GM12878 (cell line): ENCODE measurements around the gene HMGXB4. TPM values are rescaled to one million over a fixed set of nuclear protein-coding genes. Genes with fewer than 3 reads are reported as not detected.

Experiments used
- ATAC-seq: fragments of 200-7000 bp; cut with Tn5 transposase; 3 replicates; pipeline ENCODE4 v1.9.1; 2020; ENCODE audit warnings: mild to moderate bottlenecking, moderate library complexity
- BruUV-seq: library from RNA; stranded (reverse); fragments of 400-500 nt; replicated peaks from 2 replicates; lab custom pipeline; 2021; lab: Mats Ljungman, UMichigan
- CTCF ChIA-PET: fragments of 300-600 bp; sonication (Branson Sonifier 250); formaldehyde crosslinking; extraction: SDS; loops from one replicate; lab custom pipeline; 2021; ENCODE audit warnings: inconsistent platforms; lab: Yijun Ruan, JAX
- POLR2A ChIA-PET: fragments of 350-600 bp; formaldehyde crosslinking; extraction: SDS; loops from one replicate; lab custom pipeline; 2021; ENCODE audit warnings: inconsistent platforms; lab: Charles Lee
- RAD21 ChIA-PET: fragments of 300-600 bp; sonication (Branson Sonifier 250); formaldehyde crosslinking; loops from one replicate; lab custom pipeline; 2023; ENCODE audit warnings: antibody characterized with exemption; ENCODE audit not compliant: unreplicated experiment; lab: Charles Lee
- SMC1A ChIA-PET: fragments of 300-600 bp; sonication (Branson Sonifier 250); formaldehyde crosslinking; loops from one replicate; lab custom pipeline; 2023; ENCODE audit not compliant: unreplicated experiment, uncharacterized antibody; lab: Charles Lee
- DNase-seq: peaks from one replicate; pipeline ENCODE4 v3.0.0-alpha.2; 2011; ENCODE audit warnings: low read depth, low spot score
- FAIRE-seq: peaks from 3 replicates; lab custom pipeline; 2011; peaks lifted over from hg19 to GRCh38; lab: Jason Lieb, UNC
- H2AFZ ChIP-seq: 2 replicates; pipeline ENCODE4 v1.6.0; 2011; ENCODE audit warnings: low read depth, low read length, control low read depth; ENCODE audit not compliant: control insufficient read depth
- H3K27ac ChIP-seq: 2 replicates; pipeline ENCODE4 v1.5.1; 2011; ENCODE audit warnings: control low read depth; ENCODE audit not compliant: control insufficient read depth, insufficient read depth
- H3K27me3 ChIP-seq, 2 experiments: replicated peaks in 1 of 2; 2 replicates each; pipeline versions ENCODE4 v1.6.0 to v1.6.1; 2011; ENCODE audit warnings: low read length in 1 of 2; ENCODE audit not compliant: control insufficient read depth in 2 of 2, insufficient read depth in 2 of 2
- H3K36me3 ChIP-seq, 2 experiments: 2 replicates each; pipeline ENCODE4 v1.5.1; 2011; ENCODE audit warnings: low read length in 1 of 2; ENCODE audit not compliant: control insufficient read depth in 2 of 2, insufficient read depth in 2 of 2
- H3K4me1 ChIP-seq: 2 replicates; pipeline ENCODE4 v1.6.1; 2011; ENCODE audit warnings: mild to moderate bottlenecking, low read length, moderate library complexity, mixed read lengths; ENCODE audit not compliant: control insufficient read depth, insufficient read depth
- H3K4me2 ChIP-seq: 2 replicates; pipeline ENCODE4 v1.6.0; 2011; ENCODE audit warnings: control low read depth; ENCODE audit not compliant: control insufficient read depth, insufficient read depth
- H3K4me3 ChIP-seq: fragments of 200-600 bp; sonication (generic); 2 replicates; pipeline ENCODE4 v1.5.1; 2016
- H3K79me2 ChIP-seq: 2 replicates; pipeline ENCODE4 v1.6.0; 2011; ENCODE audit warnings: low read length; ENCODE audit not compliant: control insufficient read depth, insufficient read depth
- H3K9ac ChIP-seq: 2 replicates; pipeline ENCODE4 v1.8.0; 2011; ENCODE audit warnings: low read length, control low read depth, mixed read lengths; ENCODE audit not compliant: control insufficient read depth, insufficient read depth
- H3K9me3 ChIP-seq: replicated peaks from 3 replicates; pipeline ENCODE4 v1.5.1; 2011; ENCODE audit warnings: mild to moderate bottlenecking, low read length; ENCODE audit not compliant: control insufficient read depth, insufficient read depth
- H4K20me1 ChIP-seq: 2 replicates; pipeline ENCODE4 v1.6.0; 2011; ENCODE audit not compliant: control insufficient read depth, insufficient read depth
- BHLHE40 ChIP-seq, 2 experiments: fragments of 450-650 bp in 1 of 2; IDR thresholded peaks; 2 replicates each; pipeline ENCODE4 v1.6.1; 2011 to 2017; ENCODE audit warnings: low read depth in 2 of 2, borderline replicate concordance in 1 of 2, improper control_type of control experiment in 1 of 2, low read length in 1 of 2, mild to moderate bottlenecking in 1 of 2
- CHD1 ChIP-seq: IDR thresholded peaks from 2 replicates; pipeline ENCODE4 v1.6.1; 2012; ENCODE audit warnings: low read depth, low read length, improper control_type of control experiment
- CHD4 ChIP-seq: fragments of 200-600 bp; sonication (generic); IDR thresholded peaks from 2 replicates; pipeline ENCODE4 v1.6.1; 2016; ENCODE audit warnings: mild to moderate bottlenecking
- DPF2 ChIP-seq: fragments of 450-650 bp; IDR thresholded peaks from 2 replicates; pipeline ENCODE4 v1.6.1; 2017; ENCODE audit warnings: mild to moderate bottlenecking
- ESRRA ChIP-seq: IDR thresholded peaks from 2 replicates; pipeline ENCODE4 v1.6.1; 2012; ENCODE audit warnings: mild to moderate bottlenecking, low read length, improper control_type of control experiment
- GATAD2B ChIP-seq: fragments of 450-650 bp; conservative IDR thresholded peaks from 2 replicates; pipeline ENCODE4 v1.6.1; 2017; ENCODE audit warnings: low read depth, mild to moderate bottlenecking, moderate library complexity
- NFIC ChIP-seq: IDR thresholded peaks from 2 replicates; pipeline ENCODE4 v1.6.1; 2012; ENCODE audit warnings: low read depth, mild to moderate bottlenecking, inconsistent platforms, low read length, moderate library complexity
- SPI1 ChIP-seq: IDR thresholded peaks from 2 replicates; pipeline ENCODE4 v1.6.1; 2011; ENCODE audit warnings: low read depth, mild to moderate bottlenecking, low read length, moderate library complexity, borderline replicate concordance; ENCODE audit not compliant: insufficient read depth
- TCF12 ChIP-seq: IDR thresholded peaks from 2 replicates; pipeline ENCODE4 v1.6.1; 2011; ENCODE audit warnings: low read depth, mild to moderate bottlenecking, low read length
- TCF3 ChIP-seq: IDR thresholded peaks from 2 replicates; pipeline ENCODE4 v1.6.1; 2012; ENCODE audit warnings: low read depth, mild to moderate bottlenecking, low read length, borderline replicate concordance; ENCODE audit not compliant: insufficient read depth
- ZZZ3 ChIP-seq: IDR thresholded peaks from 2 replicates; pipeline ENCODE4 v1.6.1; 2011; ENCODE audit warnings: low read depth; ENCODE audit not compliant: control insufficient read depth, insufficient read length
- whole genome bisulfite sequencing: methylation state at CpG from one replicate; pipeline ENCODE4 v1.1.6; 2016; ENCODE audit warnings: low lambda C conversion rate; ENCODE audit not compliant: insufficient replicate concordance, insufficient coverage; ENCODE audit errors: missing lambda C conversion rate; 5-methylcytosine and 5-hydroxymethylcytosine counted together
- in situ Hi-C: fragments of 300-500 bp; cut with MboI; formaldehyde crosslinking; loops from 9 replicates; pipeline ENCODE4 v1.14.3; 2018; ENCODE audit warnings: mixed read lengths
- intact Hi-C: fragments of 100-400 bp; cut with micrococcal nuclease; formaldehyde crosslinking; loops from one replicate; pipeline ENCODE4 v1.14.2; 2022; ENCODE audit not compliant: unreplicated experiment
- polyA plus RNA-seq, 11 experiments: library from polyadenylated mRNA; depleted of rRNA in 4 of 11; unstranded in 6 of 11; stranded (reverse) in 5 of 11; fragments of >200 nt; fragmentation: Nextera tagmentation in 4 of 11; fragmentation: Illumina TruSeq in 1 of 11; extraction: Ambion mirVana in 4 of 11; extraction: Trizol in 1 of 11; gene quantifications; 1 replicate in 1 of 11; 2 replicates in 10 of 11; pipeline versions ENCODE4 v1.2.1 to v1.2.3, GENCODE V29; 2011 to 2016; ENCODE audit warnings: inconsistent platforms in 2 of 11, missing spikeins in 2 of 11, low read depth in 1 of 11
- total RNA-seq, 4 experiments: library from RNA; depleted of rRNA in 3 of 4; stranded (reverse); fragments of >200 nt in 3 of 4; fragmentation: Illumina TruSeq in 1 of 4; extraction: Trizol in 1 of 4; gene quantifications; 2 replicates each; pipeline versions ENCODE4 v1.2.1 to v1.2.3, GENCODE V29; 2013 to 2021
- TF ChIP-seq, protein P1 (sequence below): IDR thresholded peaks from 2 replicates; pipeline ENCODE4 v1.6.1; 2011; ENCODE audit warnings: borderline replicate concordance, low read depth, mild to moderate bottlenecking, moderate library complexity, mixed read lengths, low read length; ENCODE audit not compliant: insufficient read depth; ENCODE audit errors: extremely low read length
- TF ChIP-seq, protein P2 (sequence below): IDR thresholded peaks from 2 replicates; pipeline ENCODE4 v1.6.1; 2012; ENCODE audit warnings: low read length, inconsistent platforms

The HMGXB4 gene
- total and polyA plus RNA-seq, 10 of the 15 experiments (the other 5 are each of a cell fraction or from before 2014, with no cell fraction given), result 15.5 to 44.5 (median 24.9) TPM

GRCh38 chr22:35333220-35333619 lies 75.9 kb downstream of the HMGXB4 start:
- Histone ChIP-seq H3K4me1 (peaks cover 9% of the 10 kb centered on the region), H3K27me3 (no peaks in the 10 kb centered on the region), H3K9me3 (no peaks in the 10 kb centered on the region), H3K27ac (no peak overlapping the region), H3K9ac (no peak overlapping the region), H3K4me2 (no peak overlapping the region), H4K20me1 (no peaks in the 10 kb centered on the region), H2AFZ (no peak overlapping the region), H3K36me3 (peaks cover 0 to 28% of the 10 kb centered on the region in 2 experiments; a peak in 2 of 4 replicates), H3K79me2 (no peaks in the 10 kb centered on the region), H3K4me3 (no peak overlapping the region)
- TF ChIP-seq CHD4 (no peak), ESRRA (no peak), NFIC (no peak)
- WGBS, result 64% methylated on average over 7 of the region's 7 CpGs
- FAIRE-seq (no peak), ATAC-seq (no peak), DNase-seq (no peak)
- in situ Hi-C loops (no loop called here), intact Hi-C loops (no loop called here)
- ChIA-PET RAD21 (interaction anchor here (1.6 kb wide), 1 partner anchor 27 kb away, joined by 6 read pairs; no protein-coding TSS in a partner anchor), CTCF (interaction anchor here (1.5 to 1.6 kb wide), 2 partner anchors 27 to 249 kb away, joined by 4 to 5 read pairs; no protein-coding TSS in a partner anchor), POLR2A (interaction anchor here (1.6 kb wide), 1 partner anchor 27 kb away, joined by 5 read pairs; no protein-coding TSS in a partner anchor), SMC1A (interaction anchor here (0.7 to 2.1 kb wide), 3 partner anchors 18 to 102 kb away, joined by 3 to 6 read pairs (median 3); no protein-coding TSS in a partner anchor)
- no TSS peak for BruUV-seq

GRCh38 chr22:35334004-35334403 lies 76.7 kb downstream of the HMGXB4 start:
- H3K36me3 ChIP-seq, result peaks cover 0 to 25% of the 10 kb centered on the region in 2 experiments; a peak in 2 of 4 replicates

More at GRCh38 chr22:35334004-35334403, 76.7 kb downstream of the HMGXB4 start:
- in situ Hi-C loops (no loop called here), intact Hi-C loops (no loop called here)
- peak; percentile 73 for ATAC-seq
- no peaks in the 10 kb centered on the region for H3K27me3 ChIP-seq
- no peak overlapping the region for H3K9ac ChIP-seq
- POLR2A ChIA-PET, result interaction anchor here (1.6 kb wide), 1 partner anchor 28 kb away, joined by 5 read pairs; no protein-coding TSS in a partner anchor
- H3K4me3 ChIP-seq, result no peak overlapping the region
- WGBS, result 16% methylated on average over 9 of the region's 9 CpGs
- H3K79me2 ChIP-seq, result no peaks in the 10 kb centered on the region
- H2AFZ ChIP-seq, result no peak overlapping the region
- CTCF ChIA-PET, result interaction anchor here (0.6 to 1.6 kb wide), 5 partner anchors 27 to 303 kb away, joined by 3 to 7 read pairs (median 4); no protein-coding TSS in a partner anchor
- SMC1A ChIA-PET, result interaction anchor here (0.8 to 2.1 kb wide), 6 partner anchors 17 to 102 kb away, joined by 3 to 6 read pairs (median 3); partner anchors contain the start of gene TOM1
- no peaks in the 10 kb centered on the region for H3K9me3 ChIP-seq
- FAIRE-seq, result no peak
- RAD21 ChIA-PET, result interaction anchor here (0.7 to 1.6 kb wide), 4 partner anchors 17 to 76 kb away, joined by 3 to 6 read pairs (median 4); partner anchors contain the start of gene TOM1
- TF ChIP-seq TCF3 (0 out of 2 replicates have a peak, but pooled peaks have one; percentile 61), GATAD2B (0 out of 2 replicates have a peak, but pooled peaks have one; percentile 49), DPF2 (peak; percentile 42; the same call in 1 of the 2 replicates), TCF12 (peak; percentile 77), CHD1 (no peak), BHLHE40 (IDR thresholded peaks at IDR 0.05; ENCODE audit: borderline replicate concordance in 1 of 2, low read depth in 2 of 2, low read length in 1 of 2) (peak; percentile 67 to 86), SPI1 (peak; percentile 59; the same call in 1 of the 2 replicates), ZZZ3 (no peak)
- TF ChIP-seq, protein P1, sequence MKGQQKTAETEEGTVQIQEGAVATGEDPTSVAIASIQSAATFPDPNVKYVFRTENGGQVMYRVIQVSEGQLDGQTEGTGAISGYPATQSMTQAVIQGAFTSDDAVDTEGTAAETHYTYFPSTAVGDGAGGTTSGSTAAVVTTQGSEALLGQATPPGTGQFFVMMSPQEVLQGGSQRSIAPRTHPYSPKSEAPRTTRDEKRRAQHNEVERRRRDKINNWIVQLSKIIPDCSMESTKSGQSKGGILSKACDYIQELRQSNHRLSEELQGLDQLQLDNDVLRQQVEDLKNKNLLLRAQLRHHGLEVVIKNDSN, result peak; percentile 3
- TF ChIP-seq, protein P2, sequence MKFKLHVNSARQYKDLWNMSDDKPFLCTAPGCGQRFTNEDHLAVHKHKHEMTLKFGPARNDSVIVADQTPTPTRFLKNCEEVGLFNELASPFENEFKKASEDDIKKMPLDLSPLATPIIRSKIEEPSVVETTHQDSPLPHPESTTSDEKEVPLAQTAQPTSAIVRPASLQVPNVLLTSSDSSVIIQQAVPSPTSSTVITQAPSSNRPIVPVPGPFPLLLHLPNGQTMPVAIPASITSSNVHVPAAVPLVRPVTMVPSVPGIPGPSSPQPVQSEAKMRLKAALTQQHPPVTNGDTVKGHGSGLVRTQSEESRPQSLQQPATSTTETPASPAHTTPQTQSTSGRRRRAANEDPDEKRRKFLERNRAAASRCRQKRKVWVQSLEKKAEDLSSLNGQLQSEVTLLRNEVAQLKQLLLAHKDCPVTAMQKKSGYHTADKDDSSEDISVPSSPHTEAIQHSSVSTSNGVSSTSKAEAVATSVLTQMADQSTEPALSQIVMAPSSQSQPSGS, result no peak
- DNase-seq, result no peak
- BruUV-seq, result no TSS peak
- no peak overlapping the region for H3K4me2 ChIP-seq
- H3K27ac ChIP-seq, result no peak overlapping the region
- H3K4me1 ChIP-seq, result peaks cover 9% of the 10 kb centered on the region
- H4K20me1 ChIP-seq, result no peaks in the 10 kb centered on the region
